GM23338 (cell line): ENCODE data around the gene CLPSL2. TPM values are rescaled to one million over a fixed set of nuclear protein-coding genes. Genes with fewer than 3 reads are reported as not detected.

Source experiments
- ATAC-seq: fragments of 200-7000 bp; cut with Tn5 transposase; 3 replicates; pipeline ENCODE4 v1.9.1; 2020
- DNase-seq: peaks from one replicate; pipeline ENCODE4 v3.0.0-alpha.2; 2015; ENCODE audit warnings: low spot score
- H2AFZ ChIP-seq: fragments of 200-600 bp; sonication (generic); 2 replicates; pipeline ENCODE4 v1.8.0; 2016; ENCODE audit warnings: antibody characterized with exemption, mild to moderate bottlenecking, moderate library complexity
- H3F3A ChIP-seq: fragments of 200-600 bp; sonication (generic); replicated peaks from 2 replicates; pipeline ENCODE4 v1.8.0; 2017; ENCODE audit warnings: antibody characterized with exemption, mixed run types, low read depth
- H3K27ac ChIP-seq: fragments of 200-600 bp; sonication (generic); 2 replicates; pipeline ENCODE4 v1.6.1; 2016; ENCODE audit warnings: low read depth
- H3K27me3 ChIP-seq: fragments of 200-600 bp; sonication (generic); 2 replicates; pipeline ENCODE4 v1.8.0; 2016; ENCODE audit warnings: mild to moderate bottlenecking, mixed run types, moderate library complexity; ENCODE audit not compliant: insufficient read depth
- H3K36me3 ChIP-seq: fragments of 200-600 bp; sonication (generic); 2 replicates; pipeline ENCODE4 v1.8.0; 2016; ENCODE audit warnings: mild to moderate bottlenecking; ENCODE audit not compliant: insufficient read depth
- H3K4me1 ChIP-seq: fragments of 200-600 bp; sonication (generic); 2 replicates; pipeline ENCODE4 v1.8.0; 2016; ENCODE audit warnings: mild to moderate bottlenecking, moderate library complexity; ENCODE audit not compliant: insufficient read depth
- H3K4me2 ChIP-seq: fragments of 200-600 bp; sonication (generic); 2 replicates; pipeline ENCODE4 v1.7.1; 2017; ENCODE audit warnings: mixed run types
- H3K4me3 ChIP-seq: fragments of 200-600 bp; sonication (generic); 2 replicates; pipeline ENCODE4 v1.6.1; 2016; ENCODE audit warnings: mixed run types
- H3K79me2 ChIP-seq: fragments of 200-600 bp; sonication (generic); replicated peaks from 2 replicates; pipeline ENCODE4 v1.8.0; 2017; ENCODE audit warnings: mild to moderate bottlenecking; ENCODE audit not compliant: insufficient read depth
- H3K9me2 ChIP-seq: fragments of 200-600 bp; sonication (generic); 2 replicates; pipeline ENCODE4 v1.8.0; 2017; ENCODE audit not compliant: insufficient read depth
- H4K20me1 ChIP-seq: fragments of 200-600 bp; sonication (generic); replicated peaks from 2 replicates; pipeline ENCODE4 v1.8.0; 2017; ENCODE audit warnings: mild to moderate bottlenecking; ENCODE audit not compliant: insufficient read depth
- H3K27ac Mint-ChIP-seq: 2 replicates; pipeline ENCODE4 v1.8.0; 2020; ENCODE audit warnings: inconsistent platforms, mild to moderate bottlenecking, moderate library complexity, mixed read lengths
- H3K27me3 Mint-ChIP-seq: 3 replicates; pipeline ENCODE4 v1.8.0; 2022; ENCODE audit warnings: low read depth, mild to moderate bottlenecking, moderate library complexity, mixed read lengths, inconsistent platforms; ENCODE audit not compliant: insufficient read depth, poor library complexity
- H3K36me3 Mint-ChIP-seq: 3 replicates; pipeline ENCODE4 v1.8.0; 2021; ENCODE audit warnings: low read depth, mild to moderate bottlenecking, inconsistent platforms, moderate library complexity, mixed read lengths
- H3K4me1 Mint-ChIP-seq: 3 replicates; pipeline ENCODE4 v1.8.0; 2020; ENCODE audit warnings: mild to moderate bottlenecking, inconsistent platforms, mixed read lengths
- H3K4me3 Mint-ChIP-seq: 3 replicates; pipeline ENCODE4 v1.8.0; 2021; ENCODE audit warnings: moderate library complexity, mild to moderate bottlenecking, inconsistent platforms, mixed read lengths
- H3K9me3 Mint-ChIP-seq: 3 replicates; pipeline ENCODE4 v1.8.0; 2020; ENCODE audit warnings: moderate library complexity, mild to moderate bottlenecking, inconsistent platforms, mixed read lengths
- EZH2 ChIP-seq: fragments of 200-600 bp; sonication (generic); IDR thresholded peaks from one replicate; pipeline ENCODE4 v1.8.0; 2017; ENCODE audit warnings: antibody characterized with exemption, mild to moderate bottlenecking, low read depth; ENCODE audit not compliant: unreplicated experiment
- EZH2phosphoT487 ChIP-seq: fragments of 200-600 bp; sonication (generic); IDR thresholded peaks from one replicate; pipeline ENCODE4 v1.8.1; 2018; ENCODE audit warnings: antibody characterized with exemption; ENCODE audit not compliant: unreplicated experiment
- JUNB ChIP-seq: IDR thresholded peaks from one replicate; pipeline ENCODE4 v1.6.1; 2016; ENCODE audit warnings: antibody characterized with exemption; ENCODE audit not compliant: unreplicated experiment
- NANOG ChIP-seq: IDR thresholded peaks from 2 replicates; pipeline ENCODE4 v1.6.1; 2016; ENCODE audit warnings: antibody characterized with exemption, borderline replicate concordance
- POLR2AphosphoS5 ChIP-seq: IDR thresholded peaks from 2 replicates; pipeline ENCODE4 v1.6.1; 2016; ENCODE audit warnings: antibody characterized with exemption, low read depth
- STAT1 ChIP-seq: IDR thresholded peaks from one replicate; pipeline ENCODE4 v1.6.1; 2016; ENCODE audit warnings: antibody characterized with exemption; ENCODE audit not compliant: unreplicated experiment
- polyA plus RNA-seq: library from polyadenylated mRNA; unstranded; fragments of >200 nt; fragmentation: Nextera tagmentation; extraction: Ambion mirVana; gene quantifications from 2 replicates; pipeline ENCODE4 v1.2.1, GENCODE V29; 2016
- total RNA-seq: library from RNA; depleted of rRNA; stranded (reverse); fragments of >200 nt; shearing (Covaris generic); gene quantifications from 2 replicates; pipeline ENCODE4 v1.2.3, GENCODE V29; 2014
- TF ChIP-seq, protein P1 (sequence below): IDR thresholded peaks from 2 replicates; pipeline ENCODE4 v1.6.1; 2016; ENCODE audit warnings: antibody characterized with exemption
- TF ChIP-seq, protein P2 (sequence below), 2 experiments: fragments of 200-600 bp in 1 of 2; sonication (generic) in 1 of 2; conservative IDR thresholded peaks; 2 replicates each; pipeline versions ENCODE4 v1.5.1 to v1.6.1; 2016 to 2017; ENCODE audit warnings: antibody characterized with exemption in 2 of 2, low read depth in 2 of 2, mild to moderate bottlenecking in 2 of 2, moderate library complexity in 1 of 2

CLPSL2 gene
- total and polyA plus RNA-seq, 2 experiments from 2014 or later = 2.9 to 3.1 TPM

DNA sequence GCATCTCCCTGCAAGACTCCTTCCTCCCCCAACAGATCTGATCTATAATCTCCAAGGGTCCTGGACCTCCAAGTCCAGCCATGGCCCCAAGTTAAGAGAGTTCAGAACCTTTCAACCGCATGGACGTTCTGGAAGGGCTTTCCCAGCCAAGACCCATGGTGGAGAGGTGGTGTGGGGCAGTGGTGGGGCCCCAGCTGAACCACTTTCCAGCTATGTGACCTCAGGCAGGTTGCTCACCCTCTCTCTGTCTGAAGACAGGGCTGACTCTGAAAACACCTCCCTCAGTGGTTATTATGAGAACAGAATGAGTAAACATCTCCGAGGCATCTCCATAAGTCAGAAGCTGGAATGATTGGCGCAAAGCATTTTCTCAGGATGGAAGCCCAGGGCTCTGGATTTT is 19.8 kb downstream of the CLPSL2 start (continued):
- TF ChIP-seq, protein P1, sequence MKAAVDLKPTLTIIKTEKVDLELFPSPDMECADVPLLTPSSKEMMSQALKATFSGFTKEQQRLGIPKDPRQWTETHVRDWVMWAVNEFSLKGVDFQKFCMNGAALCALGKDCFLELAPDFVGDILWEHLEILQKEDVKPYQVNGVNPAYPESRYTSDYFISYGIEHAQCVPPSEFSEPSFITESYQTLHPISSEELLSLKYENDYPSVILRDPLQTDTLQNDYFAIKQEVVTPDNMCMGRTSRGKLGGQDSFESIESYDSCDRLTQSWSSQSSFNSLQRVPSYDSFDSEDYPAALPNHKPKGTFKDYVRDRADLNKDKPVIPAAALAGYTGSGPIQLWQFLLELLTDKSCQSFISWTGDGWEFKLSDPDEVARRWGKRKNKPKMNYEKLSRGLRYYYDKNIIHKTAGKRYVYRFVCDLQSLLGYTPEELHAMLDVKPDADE = no peak
- TF ChIP-seq STAT1 (no peak), EZH2 (no peak), EZH2phosphoT487 (no peak), NANOG (no peak), JUNB (no peak), POLR2AphosphoS5 (no peak)
- TF ChIP-seq, protein P2, sequence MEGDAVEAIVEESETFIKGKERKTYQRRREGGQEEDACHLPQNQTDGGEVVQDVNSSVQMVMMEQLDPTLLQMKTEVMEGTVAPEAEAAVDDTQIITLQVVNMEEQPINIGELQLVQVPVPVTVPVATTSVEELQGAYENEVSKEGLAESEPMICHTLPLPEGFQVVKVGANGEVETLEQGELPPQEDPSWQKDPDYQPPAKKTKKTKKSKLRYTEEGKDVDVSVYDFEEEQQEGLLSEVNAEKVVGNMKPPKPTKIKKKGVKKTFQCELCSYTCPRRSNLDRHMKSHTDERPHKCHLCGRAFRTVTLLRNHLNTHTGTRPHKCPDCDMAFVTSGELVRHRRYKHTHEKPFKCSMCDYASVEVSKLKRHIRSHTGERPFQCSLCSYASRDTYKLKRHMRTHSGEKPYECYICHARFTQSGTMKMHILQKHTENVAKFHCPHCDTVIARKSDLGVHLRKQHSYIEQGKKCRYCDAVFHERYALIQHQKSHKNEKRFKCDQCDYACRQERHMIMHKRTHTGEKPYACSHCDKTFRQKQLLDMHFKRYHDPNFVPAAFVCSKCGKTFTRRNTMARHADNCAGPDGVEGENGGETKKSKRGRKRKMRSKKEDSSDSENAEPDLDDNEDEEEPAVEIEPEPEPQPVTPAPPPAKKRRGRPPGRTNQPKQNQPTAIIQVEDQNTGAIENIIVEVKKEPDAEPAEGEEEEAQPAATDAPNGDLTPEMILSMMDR (conservative IDR thresholded peaks at IDR 0.05; ENCODE audit: low read depth in 2 of 2) = no peak

DNA sequence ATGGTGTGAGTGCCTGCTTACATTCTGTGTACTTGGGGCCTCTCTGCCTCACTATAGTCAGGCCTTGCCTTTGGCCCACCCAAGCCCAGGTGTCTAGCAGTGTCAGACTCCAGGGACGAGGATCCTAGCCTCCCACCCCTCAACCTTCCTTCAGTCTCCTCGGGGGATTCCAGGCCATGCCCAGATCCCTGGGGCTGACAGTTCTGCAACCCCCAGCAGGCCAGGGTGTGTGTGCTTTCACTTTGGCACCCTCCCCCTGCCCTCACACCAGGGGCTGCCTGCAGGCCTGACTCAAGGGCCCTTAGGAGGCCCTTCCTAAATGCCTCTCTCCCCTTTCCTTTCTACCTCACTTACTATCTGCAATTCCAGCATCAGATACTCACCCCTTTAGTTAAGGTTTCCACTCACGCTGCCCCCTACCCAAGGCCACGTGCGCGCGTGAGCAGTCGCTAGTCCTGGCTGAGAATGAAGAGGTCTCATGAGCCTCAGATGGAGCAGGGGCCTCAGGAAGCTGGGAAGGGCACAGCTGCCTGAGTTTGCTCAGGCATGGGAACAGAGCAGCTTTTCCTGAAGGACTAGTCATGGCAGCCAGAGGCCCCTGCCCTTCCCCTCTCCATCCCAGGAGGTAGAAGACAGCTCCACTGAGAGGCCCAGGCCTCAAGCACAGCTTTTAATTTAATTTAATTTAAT is 21.6 kb downstream of the CLPSL2 start:
- H3K4me3 ChIP-seq = no peak overlapping the region
- TF ChIP-seq NANOG = no peak
- TF ChIP-seq, protein P2 (conservative IDR thresholded peaks at IDR 0.05; ENCODE audit: low read depth in 2 of 2) = peak in 1 of 2 experiments; percentile 27; a peak in 1 of 4 replicates
- no peaks in the 10 kb centered on the region for H3K27me3 ChIP-seq
- 0 out of 2 replicates have a peak, but pooled peaks cover 6% of the 10 kb centered on the region for H3F3A ChIP-seq
- H4K20me1 ChIP-seq = no peaks in the 10 kb centered on the region
- Mint-ChIP-seq H3K27ac (no peak overlapping the region), H3K4me1 (peaks cover 22% of the 10 kb centered on the region), H3K4me3 (no peak overlapping the region), H3K36me3 (no peaks in the 10 kb centered on the region), H3K27me3 (peaks cover 15% of the 10 kb centered on the region), H3K9me3 (no peaks in the 10 kb centered on the region)
- H3K4me1 ChIP-seq = peaks cover 14% of the 10 kb centered on the region
- H3K27ac ChIP-seq = no peak overlapping the region
- H3K36me3 ChIP-seq = no peaks in the 10 kb centered on the region
- peak overlapping the region; percentile 99 for H2AFZ ChIP-seq
- peaks cover 7% of the 10 kb centered on the region; the same call in 1 of the 2 replicates for H3K9me2 ChIP-seq
- no peaks in the 10 kb centered on the region for H3K79me2 ChIP-seq
- no peak overlapping the region for H3K4me2 ChIP-seq
- ATAC-seq (peak; percentile 77), DNase-seq (peak; percentile 52)
